ENCODE data around the gene ERBB4.
"Not testable (repeated sequence)": the region's sequence is repeated elsewhere in the genome, so short reads cannot be mapped to it uniquely, and the experiment has no call there.

The ERBB4 gene

GRCh38 chr2:212299943-212300342 is 238.7 kb downstream of the ERBB4 start:
- no peak for DNase-seq (ENCODE audit: low read depth in 3 of 3)

DNA sequence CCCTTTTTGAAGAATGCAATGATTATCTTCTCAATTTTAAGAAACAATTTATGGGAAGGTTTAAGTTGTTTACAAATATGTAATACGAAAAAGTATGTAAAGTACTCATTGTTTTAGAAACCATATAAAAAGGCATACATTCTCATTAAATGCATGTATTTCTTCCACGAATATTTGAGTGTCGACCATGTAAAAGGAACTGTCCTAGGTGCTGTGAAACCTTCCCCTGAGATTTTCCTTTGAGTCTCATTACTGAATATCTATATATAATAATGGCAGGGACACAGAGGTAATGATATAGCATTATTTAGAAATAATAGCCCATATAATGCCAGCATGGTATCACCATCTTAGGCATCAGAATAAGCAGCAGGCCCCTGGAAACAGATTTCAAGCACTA is 239.3 kb downstream of the ERBB4 start:
- no peak for DNase-seq (ENCODE audit: low read depth in 3 of 3)

DNA sequence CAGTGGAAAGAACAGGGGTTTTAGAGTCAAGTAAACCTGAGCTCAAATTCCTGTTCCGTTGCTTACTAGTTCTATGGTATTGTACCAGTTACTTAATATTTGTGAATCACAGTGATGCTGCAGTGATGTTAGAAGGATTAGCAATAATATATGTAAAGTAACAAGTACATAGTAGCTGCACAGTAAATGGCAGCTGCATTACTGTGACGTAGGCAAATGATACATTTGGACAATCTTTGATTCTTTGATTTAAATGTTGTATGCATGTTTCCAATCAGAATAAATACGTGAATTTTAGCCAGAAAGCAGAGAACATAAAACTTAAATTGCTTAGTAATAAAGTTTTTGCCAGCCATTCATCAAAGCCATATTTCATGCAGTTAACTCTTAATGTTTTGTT is 243.0 kb downstream of the ERBB4 start:
- no peak for DNase-seq (ENCODE audit: low read depth in 3 of 3)

DNA sequence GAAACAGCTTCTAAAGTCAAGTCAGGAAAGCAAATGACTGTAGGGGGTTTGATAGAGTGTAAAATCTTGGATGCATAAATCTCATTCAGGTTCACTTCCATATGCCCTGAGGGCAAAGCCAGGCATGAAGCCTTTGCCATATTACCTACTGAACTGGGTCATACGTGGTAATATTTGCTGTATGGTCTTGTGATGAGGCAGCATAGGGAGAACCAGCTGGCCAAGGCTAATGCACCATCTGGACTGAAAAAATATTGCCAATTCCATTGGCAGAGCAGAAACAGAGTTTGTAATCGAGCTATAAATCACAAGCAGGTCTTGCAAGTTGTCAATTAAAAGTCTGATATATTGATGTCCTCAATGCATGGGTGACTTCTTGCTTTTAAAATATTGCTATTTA is 243.8 kb downstream of the ERBB4 start:
- no peak for DNase-seq (ENCODE audit: low read depth in 3 of 3)

GRCh38 chr2:212289301-212289700 is 249.3 kb downstream of the ERBB4 start:
- no peak for DNase-seq (ENCODE audit: low read depth in 3 of 3)

DNA sequence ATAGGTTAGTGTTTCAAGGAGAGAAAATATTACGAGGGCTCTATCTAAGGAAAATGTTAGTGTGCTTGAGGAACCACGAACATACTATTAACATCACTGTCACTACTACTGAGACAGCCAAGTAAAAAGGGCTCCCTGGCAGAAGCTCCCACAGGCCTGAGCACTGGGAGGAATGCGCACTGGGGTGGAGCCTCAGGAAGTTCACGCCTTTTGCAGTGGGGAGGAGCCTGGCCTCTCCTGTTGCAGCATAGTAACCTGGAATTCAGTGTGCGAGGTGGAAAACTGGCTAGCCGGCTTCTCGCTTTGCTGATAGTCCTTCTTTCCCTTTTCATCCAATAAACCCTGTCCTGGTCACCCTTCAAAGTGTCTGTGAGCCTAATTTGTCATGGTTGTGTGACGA is 250.3 kb downstream of the ERBB4 start:
- no peak for DNase-seq (ENCODE audit: low read depth in 3 of 3)

- no peak for DNase-seq (ENCODE audit: low read depth in 3 of 3)
Observed at GRCh38 chr2:212284166-212284565, 254.4 kb downstream of the ERBB4 start.

- no peak for DNase-seq (ENCODE audit: low read depth in 3 of 3)
Observed at GRCh38 chr2:212282671-212283261, 255.8 kb downstream of the ERBB4 start.

DNA sequence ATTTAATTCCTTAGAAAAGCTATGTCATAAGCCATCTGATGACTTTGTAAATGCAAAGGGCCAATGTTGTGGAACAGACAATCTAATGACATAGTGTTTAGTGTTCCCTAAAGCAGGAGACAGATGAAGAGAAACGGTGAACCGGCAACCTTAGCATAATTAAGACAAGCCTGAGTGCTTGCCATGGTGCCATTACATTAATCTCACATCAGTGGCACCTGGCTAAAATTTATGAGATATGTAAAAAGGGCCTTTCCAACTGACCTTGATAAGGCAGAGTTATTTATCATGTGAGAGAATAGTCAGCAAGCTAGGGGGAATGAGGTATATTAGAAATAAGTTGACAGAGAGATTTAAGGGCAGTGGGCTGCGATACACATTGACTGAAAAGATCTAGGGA is 261.8 kb downstream of the ERBB4 start:
- no peak for DNase-seq (ENCODE audit: low read depth in 3 of 3)

DNA sequence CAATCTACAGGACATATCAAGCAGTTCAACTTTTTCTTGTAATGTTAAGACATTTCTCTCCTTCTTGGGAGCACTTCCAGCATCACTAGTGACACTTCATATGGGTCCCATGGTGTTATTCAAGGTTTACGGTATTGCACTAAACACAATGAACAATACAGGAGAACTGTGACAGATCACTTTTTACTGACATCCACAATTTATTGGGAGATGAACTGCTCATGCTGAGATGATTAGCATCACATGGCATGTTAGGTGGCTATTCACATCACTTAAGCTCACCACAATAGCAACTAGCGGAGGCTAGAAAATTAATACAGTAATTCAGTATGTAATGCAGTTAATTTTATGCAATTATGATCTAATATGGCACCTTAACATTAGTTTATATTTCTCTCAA is 264.4 kb downstream of the ERBB4 start:
- DNase-seq (ENCODE audit: low read depth in 3 of 3), result no peak

GRCh38 chr2:212271583-212271982 is 267.0 kb downstream of the ERBB4 start:
- DNase-seq (ENCODE audit: low read depth in 3 of 3), result no peak

GRCh38 chr2:212269005-212269404 is 269.6 kb downstream of the ERBB4 start:
- no peak for DNase-seq (ENCODE audit: low read depth in 3 of 3)

GRCh38 chr2:212266297-212266696 is 272.3 kb downstream of the ERBB4 start:
- DNase-seq (ENCODE audit: low read depth in 3 of 3), result no peak

DNA sequence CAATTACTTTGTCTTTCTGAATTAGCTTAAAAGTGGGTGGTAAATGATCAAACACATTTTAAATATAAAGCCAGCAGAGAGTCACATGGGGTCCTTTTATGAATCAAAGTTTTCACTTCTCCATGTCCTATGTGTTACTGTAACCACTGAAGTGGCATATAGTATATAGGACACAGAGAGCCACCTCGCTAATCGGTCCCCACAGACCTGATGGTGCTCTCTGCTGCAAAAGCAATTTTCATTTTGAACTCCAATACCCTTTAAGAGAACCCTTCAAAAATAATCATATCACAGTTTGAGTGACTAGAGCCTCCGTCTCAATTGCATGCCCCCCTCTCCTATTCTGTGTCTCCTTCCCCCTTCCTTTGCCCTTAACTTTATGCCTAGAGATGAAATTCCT is 272.8 kb downstream of the ERBB4 start:
- DNase-seq (ENCODE audit: low read depth in 3 of 3), result no peak

DNA sequence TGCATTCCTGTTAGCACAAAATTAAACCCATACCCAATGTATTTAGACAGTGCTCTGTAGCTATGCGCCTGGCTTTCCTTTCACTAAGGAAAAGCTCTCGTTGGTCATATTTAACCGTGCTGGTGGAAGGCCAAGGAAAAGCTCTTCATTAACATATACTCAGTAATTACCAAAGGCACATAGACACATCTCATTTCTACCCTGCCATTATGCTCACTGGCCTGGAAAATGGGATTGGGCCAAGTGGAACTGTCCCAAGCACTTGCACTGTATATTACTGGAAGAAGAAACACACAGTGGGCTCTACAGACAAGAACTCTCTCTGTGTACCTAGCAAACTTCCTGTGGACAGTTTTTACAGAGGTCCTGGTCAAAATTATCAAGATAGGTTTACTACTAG is 274.4 kb downstream of the ERBB4 start:
- DNase-seq (ENCODE audit: low read depth in 3 of 3), result no peak

DNA sequence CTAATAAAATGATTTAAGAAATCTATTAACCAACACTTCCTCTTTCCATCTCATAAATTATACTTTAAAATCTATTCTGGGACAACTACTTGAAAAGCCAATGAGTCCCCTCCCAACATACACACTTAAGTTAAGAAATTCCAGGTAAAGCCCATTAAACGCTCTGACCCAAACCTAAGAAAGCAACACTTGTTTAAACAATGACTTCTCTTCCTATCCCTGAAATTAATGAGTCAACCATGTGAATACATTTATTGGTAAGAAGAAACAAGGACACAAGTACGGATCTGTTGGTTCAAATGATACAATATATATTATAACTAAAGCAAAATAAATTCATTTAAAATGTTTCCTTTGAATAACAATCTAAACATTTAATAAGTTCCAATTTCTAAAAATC is 279.4 kb downstream of the ERBB4 start:
- DNase-seq (ENCODE audit: low read depth in 3 of 3), result no peak

DNA sequence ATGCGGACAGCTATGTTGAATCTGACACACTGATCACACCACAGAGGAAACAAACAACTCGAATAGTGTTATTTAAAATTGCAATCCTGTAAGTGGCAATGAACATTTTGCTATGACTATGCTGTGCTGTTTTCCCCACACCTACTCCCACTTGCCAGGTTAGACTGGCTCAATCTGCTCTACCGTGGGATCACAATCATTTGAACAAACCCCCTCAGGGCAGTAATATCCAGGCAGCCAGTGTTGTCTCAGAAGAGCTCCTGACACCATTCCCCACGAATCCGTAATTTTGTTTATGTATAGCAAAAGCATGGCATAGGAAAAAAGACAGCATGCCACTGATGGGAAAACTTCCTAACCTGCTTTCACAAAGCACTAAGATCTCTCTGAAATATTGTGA is 284.3 kb downstream of the ERBB4 start:
- DNase-seq (ENCODE audit: low read depth in 3 of 3), result no peak

GRCh38 chr2:212249451-212249850 is 289.2 kb downstream of the ERBB4 start:
- DNase-seq (ENCODE audit: low read depth in 3 of 3), result no peak

- DNase-seq (ENCODE audit: low read depth in 3 of 3), result no peak
Observed at GRCh38 chr2:212245880-212246279, 292.7 kb downstream of the ERBB4 start.

DNA sequence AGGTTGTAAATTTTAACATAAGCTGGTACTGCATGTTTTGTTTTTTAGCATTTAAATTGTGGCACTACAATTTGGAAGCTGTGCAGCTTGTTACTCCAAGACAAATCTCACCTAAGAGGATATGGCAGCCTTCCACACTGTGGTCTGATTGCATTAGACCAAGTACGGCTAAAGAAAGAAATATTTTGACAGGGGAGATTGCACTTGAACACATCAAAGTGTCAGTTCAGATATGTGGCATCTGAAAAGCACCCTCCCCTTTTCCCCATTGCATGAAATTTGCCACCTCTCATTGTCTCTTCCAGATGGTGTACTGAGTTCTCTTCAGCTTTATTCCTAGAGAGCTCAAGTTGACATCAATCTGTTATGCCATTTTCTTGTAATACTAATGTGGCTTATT is 295.9 kb downstream of the ERBB4 start:
- DNase-seq (ENCODE audit: low read depth in 3 of 3), result no peak

DNA sequence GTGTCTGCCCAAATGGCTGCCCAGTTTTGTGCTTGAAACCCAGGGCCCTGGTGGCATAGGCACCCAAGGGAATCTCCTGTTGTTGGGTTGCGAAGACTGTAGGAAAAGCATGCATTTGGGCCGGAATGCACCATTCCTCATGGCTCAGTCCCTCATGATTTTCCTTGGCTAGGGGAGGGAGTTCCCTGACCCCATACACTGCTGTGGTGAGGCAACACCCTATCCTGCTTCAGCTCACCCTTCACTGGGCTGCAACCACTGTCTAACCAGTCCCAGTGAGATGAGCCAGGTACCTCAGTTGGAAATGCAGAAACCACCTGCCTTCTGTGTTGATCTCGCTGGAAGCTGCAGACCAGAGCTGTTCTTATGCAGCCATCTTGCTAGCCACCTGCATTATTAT is 300.4 kb downstream of the ERBB4 start:
- DNase-seq (ENCODE audit: low read depth in 3 of 3), result not testable (repeated sequence)

- no peak for DNase-seq (ENCODE audit: low read depth in 3 of 3)
Observed at GRCh38 chr2:212237350-212238095, 301.1 kb downstream of the ERBB4 start.

DNA sequence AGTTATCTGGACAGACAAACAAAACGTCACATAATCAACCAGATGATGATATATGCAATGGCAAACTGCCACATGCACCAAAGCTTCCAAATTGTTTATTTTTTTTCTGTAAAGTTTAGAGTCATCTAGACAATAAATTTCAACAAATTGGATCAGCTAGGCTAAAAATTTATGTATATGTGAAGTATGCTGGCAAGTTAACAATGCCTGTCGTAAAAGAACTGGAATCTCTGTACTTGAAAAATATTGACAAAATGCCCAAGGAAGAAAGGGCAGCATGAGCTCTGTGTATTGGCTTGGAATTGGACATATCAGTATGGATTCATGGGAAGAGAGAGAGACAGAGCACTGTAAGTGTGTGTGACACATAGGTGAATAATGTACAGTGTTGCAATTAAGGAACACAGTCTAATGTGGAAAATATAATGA is 309.8 kb downstream of the ERBB4 start:
- DNase-seq (ENCODE audit: low read depth in 3 of 3), result no peak

DNA sequence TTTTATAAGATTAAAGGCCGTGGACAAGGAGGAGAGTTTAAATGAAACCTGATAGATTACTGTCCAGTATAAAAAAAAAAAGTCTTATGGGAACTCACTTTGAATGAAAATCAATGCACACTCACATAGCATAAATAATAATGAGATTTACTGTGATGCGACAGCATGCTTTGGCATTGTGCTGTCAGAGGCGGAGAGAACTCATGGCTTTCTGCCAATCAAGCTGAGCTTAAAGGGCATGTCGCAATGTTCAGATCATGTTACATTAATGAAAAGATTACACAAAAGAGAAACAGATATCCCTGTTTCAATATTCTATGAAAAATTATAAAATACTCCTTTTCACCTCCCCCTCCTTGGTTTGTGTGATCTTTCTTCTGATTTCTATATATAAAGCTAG is 310.8 kb downstream of the ERBB4 start:
- DNase-seq (ENCODE audit: low read depth in 3 of 3), result no peak

Data from stimulated activated CD4-positive, alpha-beta T cell treated with anti-CD3 and anti-CD28 coated beads, TNF-alpha, amount 100 ng/mL, for 24 hours (primary cell).